ENCODE results near the gene IFNL2.

- no peak for TF ChIP-seq CTCF (IDR thresholded peaks at IDR 0.05)
- TF ChIP-seq EP300 (IDR thresholded peaks at IDR 0.05) = no peak
- TF ChIP-seq POLR2A (IDR thresholded peaks at IDR 0.05) = no peak
These were observed 13.5 kb upstream of the IFNL2 start for GRCh38 chr19:39254531-39255345.
